NOMO-1 treated with DMSO at 0.1 percent for 48 hours (cell line): ENCODE data around the gene FAIM2.
"Not testable (repeated sequence)": the region's sequence is repeated elsewhere in the genome, so short reads cannot be mapped to it uniquely, and the experiment has no call there.

ENCODE experiments used
- DNase-seq: peaks from one replicate; lab custom pipeline; 2025; ENCODE audit not compliant: unreplicated experiment; lab: John Stamatoyannopoulos, UW

The FAIM2 gene

GRCh38 chr12:49866859-49867569 lies 36.7 kb downstream of the FAIM2 start:
- DNase-seq: peak; percentile 43

DNA sequence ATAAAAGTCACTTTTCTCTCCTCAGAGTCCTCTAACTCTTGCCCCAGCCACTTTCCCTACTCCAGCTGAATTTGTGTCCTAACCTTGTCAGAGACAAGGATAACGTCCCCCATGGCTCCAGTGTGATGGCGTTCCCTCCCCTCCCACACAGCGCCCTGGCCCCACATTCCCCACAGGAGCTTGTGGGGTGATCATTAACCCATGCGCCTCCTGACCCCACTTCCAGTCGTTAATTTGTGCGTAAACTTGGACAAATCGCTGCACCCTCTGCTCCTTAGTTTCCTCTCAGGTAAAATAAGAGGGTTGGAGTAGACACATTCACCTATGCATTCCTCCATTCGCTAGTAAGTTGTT lies 37.9 kb downstream of the FAIM2 start:
- DNase-seq: no peak

GRCh38 chr12:49865109-49865781 lies 38.5 kb downstream of the FAIM2 start:
- no peak for DNase-seq

DNA sequence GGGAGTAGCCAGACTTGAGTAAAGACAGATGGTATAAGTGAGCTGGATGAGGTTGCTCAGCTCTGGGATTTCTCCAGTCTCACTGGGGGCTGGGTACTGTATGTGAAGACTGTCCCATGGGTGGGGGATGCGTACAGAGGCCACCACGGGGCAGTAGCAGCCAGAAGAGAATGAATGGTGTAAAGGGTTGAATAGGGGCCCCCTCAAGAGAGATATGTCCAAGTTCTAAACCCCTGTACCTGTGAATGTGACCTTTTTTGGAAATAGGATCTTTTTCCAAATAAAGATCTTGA lies 39.0 kb downstream of the FAIM2 start:
- DNase-seq: no peak

DNA sequence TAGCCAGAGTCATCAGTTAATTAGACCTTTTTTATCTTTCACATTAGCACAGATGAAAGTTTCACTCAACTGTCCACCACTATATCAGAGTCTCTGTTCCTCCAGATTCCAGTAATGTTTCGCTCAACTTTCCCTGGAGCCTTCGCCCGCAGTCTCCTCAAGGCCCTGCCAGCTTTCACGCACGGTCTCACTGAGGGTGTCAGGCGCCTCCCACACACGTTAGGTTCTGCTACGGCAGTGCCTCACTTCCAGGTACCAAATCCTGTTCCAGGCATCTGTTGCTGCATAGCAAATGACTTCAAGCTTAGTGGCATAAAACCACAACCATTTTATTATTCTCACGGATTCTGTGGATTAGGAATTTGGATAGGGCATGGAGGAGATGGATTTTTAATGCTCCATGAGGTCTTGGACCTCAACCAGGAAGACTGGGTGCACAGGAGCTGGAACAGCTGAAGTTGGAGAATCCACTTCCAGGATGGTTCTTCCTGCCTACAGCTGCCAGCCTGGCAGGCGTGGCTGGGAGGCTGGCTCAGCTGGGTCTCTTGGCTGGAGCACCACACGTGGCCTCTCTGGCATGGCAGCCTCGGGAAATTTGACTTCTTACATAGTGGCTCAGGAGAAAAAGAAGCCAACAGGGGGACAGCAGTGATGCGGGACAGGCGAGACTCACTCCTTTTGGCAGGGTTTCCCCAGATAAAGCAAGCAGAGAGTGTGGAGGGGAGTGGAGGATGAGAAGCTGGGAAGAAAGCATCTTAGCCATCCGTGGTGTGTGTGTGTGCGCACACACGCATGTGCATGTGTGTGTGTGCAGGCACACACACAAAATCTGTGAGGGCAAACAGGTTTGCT lies 39.5 kb downstream of the FAIM2 start:
- no peak for DNase-seq

DNA sequence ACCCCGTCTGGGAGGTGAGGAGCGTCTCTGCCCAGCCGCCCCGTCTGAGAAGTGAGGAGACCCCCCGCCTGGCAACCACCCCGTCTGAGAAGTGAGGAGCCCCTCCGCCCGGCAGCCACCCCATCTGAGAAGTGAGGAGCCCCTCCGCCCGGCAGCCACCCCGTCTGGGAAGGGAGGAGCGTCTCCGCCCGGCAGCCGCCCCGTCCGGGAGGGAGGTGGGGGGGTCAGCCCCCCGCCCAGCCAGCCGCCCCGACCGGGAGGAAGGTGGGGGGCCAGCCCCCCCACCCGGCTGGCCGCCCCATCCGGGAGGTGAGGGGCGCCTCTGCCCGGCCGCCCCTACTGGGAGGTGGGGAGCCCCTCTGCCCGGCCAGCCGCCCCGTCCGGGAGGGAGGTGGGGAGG lies 42.8 kb downstream of the FAIM2 start:
- DNase-seq: not testable (repeated sequence)

DNA sequence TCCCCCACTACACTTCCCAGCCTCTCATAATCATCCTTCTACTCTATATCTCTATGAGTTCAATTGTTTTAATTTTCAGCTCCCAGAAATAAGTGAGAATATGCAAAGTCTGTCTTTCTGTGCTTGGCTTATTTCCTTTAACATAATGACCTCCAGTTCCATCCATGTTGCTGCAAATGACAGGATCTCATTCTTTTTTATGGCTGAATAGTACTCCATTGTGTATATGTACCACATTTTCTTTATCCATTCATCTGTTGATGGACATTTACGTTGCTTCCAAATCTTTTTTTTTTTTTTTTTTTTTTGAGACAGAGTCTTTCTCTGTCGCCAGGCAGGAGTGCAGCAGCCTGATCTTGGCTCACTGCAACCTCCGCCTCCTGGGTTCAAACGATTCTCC lies 47.8 kb downstream of the FAIM2 start:
- DNase-seq: not testable (repeated sequence)

- DNase-seq: no peak
These were observed 48.7 kb downstream of the FAIM2 start for GRCh38 chr12:49854976-49855375.

DNA sequence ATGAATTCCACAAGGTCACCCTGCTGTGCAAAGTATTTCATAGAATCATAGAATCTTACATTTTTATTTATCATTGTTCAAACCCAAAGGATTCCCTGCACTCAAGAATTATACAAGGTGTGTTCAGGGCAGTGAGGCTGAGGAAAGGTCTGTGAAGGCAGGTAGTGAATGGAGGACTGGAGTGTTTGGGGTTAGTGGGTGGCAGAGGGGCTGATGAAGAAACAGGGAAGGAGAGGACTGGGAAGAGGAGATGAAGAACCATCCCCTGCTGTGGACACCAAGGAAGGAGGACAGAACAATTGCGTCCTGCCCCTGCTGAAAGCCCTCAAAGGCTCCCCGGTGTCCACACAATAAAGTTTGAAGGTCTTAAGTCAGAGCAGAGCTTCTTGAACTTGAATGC lies 50.0 kb downstream of the FAIM2 start:
- DNase-seq: no peak

GRCh38 chr12:49847161-49847560 lies 56.5 kb downstream of the FAIM2 start:
- no peak for DNase-seq

DNA sequence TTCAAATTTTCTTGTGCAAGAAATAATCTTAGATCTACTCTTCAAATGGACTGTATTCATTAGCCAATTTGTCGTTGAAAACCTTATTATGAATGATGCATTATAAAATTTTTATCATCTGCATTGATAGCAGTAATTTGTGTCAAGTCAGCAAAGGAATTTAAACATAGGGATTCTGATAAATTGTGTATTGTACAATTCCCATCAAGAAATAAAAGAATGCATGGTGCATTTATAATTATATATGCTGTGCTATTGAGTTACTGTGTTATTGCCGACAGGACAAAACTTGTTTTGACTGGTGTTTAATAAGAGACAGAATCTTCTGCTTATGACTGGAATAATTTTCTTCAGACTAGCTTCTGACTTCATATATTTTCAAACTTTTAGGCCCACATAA lies 57.7 kb downstream of the FAIM2 start:
- no peak for DNase-seq

GRCh38 chr12:49843876-49844437 lies 59.7 kb downstream of the FAIM2 start:
- no peak for DNase-seq

DNA sequence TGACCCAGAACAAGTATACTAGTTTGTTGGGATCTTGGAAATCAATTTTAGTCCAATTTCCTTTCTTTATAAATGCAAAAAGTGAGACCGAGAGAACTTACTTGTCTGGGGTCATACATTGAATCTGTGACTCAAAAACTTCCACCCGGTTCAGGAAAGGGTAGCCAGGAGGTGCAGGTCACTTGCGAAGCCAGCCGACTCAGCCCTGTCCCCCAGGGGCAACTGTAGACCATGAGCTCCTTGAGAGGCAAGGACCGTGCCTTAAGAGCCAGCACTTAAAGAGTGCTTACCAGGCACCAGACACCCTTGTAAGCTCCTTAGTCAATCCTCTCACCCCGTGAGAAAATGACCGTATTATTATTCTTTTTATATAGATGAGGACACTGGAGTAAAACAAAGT lies 60.3 kb downstream of the FAIM2 start:
- no peak for DNase-seq

GRCh38 chr12:49842519-49843352 lies 61.0 kb downstream of the FAIM2 start, which contains the start of gene BCDIN3D:
TSS of gene BCDIN3D (minus strand) at chr12:49843106. CDS start at chr12:49843087, 19 bp downstream.
- DNase-seq: peak; percentile 89

GRCh38 chr12:49838973-49839633 lies 64.6 kb downstream of the FAIM2 start:
- peak; percentile 47 for DNase-seq

GRCh38 chr12:49832836-49833421 lies 70.8 kb downstream of the FAIM2 start:
- no peak for DNase-seq

- DNase-seq: no peak
These were observed 72.0 kb downstream of the FAIM2 start for GRCh38 chr12:49831717-49832116.

- peak; percentile 95 for DNase-seq
These were observed 75.3 kb downstream of the FAIM2 start, which contains the start of gene NCKAP5L for GRCh38 chr12:49828133-49829091. TSS of gene NCKAP5L (minus strand) at chr12:49828413. CDS start at chr12:49804044, 24,369 bp downstream.
